Endometrium (tissue), 2 donors: ENCODE data around the gene SRP68.
"Not testable (repeated sequence)": the region's sequence is repeated elsewhere in the genome, so short reads cannot be mapped to it uniquely, and the experiment has no call there.

Experiments used
- FAIRE-seq: peaks from 2 replicates; lab custom pipeline; 2012; peaks lifted over from hg19 to GRCh38; lab: Jason Lieb, UNC
- donor health status: control.
- donor health status: control.

The SRP68 gene

GRCh38 chr17:76076765-76077583 is 4.7 kb upstream of the SRP68 start:
- FAIRE-seq: no peak

GRCh38 chr17:76076146-76076764 is 3.9 kb upstream of the SRP68 start:
- FAIRE-seq: no peak

- FAIRE-seq: no peak
These were observed 3.2 kb upstream of the SRP68 start for GRCh38 chr17:76075364-76076145.

GRCh38 chr17:76074390-76075363 is 2.4 kb upstream of the SRP68 start, which contains the start of gene GALR2:
GALR2 (plus strand) TSS chr17:76074781; CDS start chr17:76074884, 103 bp downstream.
- FAIRE-seq: no peak

DNA sequence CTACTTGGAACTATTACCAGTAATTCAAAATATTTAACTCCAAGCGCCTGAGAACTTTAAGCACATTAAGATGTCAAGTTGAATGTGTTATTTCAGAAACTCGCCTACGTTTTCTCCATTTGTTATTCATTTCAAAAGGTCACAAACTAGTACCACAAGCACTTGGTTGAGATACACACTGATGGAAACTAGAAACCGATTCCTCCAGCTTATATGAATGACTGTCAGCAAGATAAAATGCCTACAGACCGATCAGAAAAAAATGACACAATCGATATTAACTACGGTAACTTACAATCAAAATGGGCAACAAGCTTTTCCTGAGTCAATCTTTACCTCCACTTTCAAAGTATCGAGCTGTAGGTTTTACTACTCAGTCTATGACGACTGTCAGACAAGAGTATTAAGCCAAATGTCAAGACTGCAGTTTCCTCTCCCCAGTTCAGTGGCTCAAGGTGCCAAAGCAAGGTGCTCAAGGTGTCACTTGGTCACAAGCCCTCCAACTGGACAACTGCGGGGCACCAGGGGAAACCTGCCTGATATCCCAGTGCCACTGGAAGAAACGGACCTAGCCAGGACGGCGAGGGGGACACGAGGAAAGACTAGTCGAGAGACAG is 678 bp downstream of the SRP68 start:
- no peak for FAIRE-seq

DNA sequence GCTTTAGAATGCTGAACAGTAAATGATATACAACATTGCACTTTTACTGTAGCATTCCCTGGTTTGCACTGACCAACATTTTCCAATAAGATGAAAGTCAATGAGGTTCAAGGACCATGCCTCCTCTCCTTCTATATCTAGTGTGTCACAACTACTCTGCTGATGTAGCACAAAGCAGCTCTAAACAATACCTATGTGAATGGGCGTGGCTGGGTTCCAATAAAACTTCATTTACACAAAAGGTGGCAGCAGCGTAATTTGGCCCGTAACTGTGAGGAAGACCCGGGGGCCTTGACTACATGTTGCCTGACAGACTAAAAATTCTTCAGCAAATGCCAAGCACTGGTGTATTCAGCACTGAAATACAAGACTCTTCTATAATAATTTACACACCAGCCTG is 6.5 kb downstream of the SRP68 start:
- no peak for FAIRE-seq

DNA sequence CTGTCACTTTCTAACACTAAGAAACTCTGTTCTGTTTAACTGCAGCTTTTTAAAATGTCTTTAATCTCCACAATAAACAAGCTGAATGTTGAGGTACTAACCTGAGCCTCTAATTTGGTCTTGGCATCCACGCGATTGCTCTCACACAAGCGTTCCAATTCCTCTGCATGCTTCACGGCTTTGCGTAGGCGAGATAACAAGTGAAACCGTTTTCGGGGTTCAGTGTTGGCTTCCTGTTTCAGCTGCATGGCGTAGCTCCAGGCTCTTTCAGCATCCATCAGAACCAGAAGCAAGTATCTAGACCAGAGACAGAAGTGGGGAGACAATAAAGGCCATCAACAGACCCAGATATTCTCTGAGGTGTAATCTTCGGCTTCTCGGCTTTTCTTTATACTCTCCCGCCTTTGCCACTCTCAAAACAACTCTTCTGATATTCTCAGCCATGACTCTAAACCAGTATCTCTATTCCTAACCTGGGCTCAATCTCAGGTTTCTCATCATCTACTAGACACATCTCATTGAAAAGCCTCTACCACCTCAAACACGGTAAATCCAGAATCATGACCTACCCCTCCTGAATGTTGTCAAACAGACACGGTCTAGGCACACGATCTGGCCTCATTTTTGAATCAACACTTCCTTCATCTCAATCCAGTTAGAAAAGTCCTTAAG is 8.3 kb downstream of the SRP68 start:
- FAIRE-seq: no peak

DNA sequence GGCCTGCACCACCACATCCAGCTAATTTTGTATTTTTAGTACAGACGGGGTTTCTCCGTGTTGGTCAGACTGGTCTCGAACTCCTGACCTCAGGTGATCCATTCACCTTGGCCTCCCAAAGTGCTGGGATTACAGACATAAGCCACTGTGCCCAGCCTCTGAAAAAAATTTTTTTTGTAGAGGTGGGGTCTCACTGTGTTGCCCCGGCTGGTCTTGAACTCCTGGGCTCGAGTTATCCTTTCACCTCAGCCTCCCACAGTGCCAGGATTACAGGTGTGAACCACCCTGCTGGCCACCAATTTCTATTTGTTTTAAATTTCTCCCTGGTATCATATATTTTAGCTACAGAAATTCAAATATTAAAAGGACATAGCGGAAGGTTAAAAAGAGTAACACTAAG is 14.1 kb downstream of the SRP68 start:
- FAIRE-seq: not testable (repeated sequence)

GRCh38 chr17:76056882-76057281 is 15.4 kb downstream of the SRP68 start:
- no peak for FAIRE-seq

DNA sequence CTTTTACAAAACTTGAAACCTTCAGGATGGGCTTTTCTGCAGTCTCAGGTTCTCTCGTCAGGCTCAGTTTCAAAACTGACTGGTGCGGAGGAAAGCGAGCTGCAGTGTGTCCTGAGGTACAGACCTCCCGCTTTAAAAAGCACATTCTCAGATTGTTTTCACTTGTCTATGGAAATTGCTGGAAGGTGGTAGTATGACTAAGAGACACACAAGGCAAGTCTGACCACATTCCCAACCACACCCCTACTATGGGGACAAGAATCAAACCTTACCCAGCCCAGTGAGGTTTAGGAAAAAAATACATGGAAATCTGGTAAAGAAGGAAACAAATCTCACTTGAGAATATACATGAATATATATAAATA is 18.2 kb downstream of the SRP68 start:
- FAIRE-seq: no peak

GRCh38 chr17:76053246-76054111 is 18.8 kb downstream of the SRP68 start:
- no peak for FAIRE-seq

- FAIRE-seq: no peak
These were observed 20.8 kb downstream of the SRP68 start for GRCh38 chr17:76051561-76051960.

DNA sequence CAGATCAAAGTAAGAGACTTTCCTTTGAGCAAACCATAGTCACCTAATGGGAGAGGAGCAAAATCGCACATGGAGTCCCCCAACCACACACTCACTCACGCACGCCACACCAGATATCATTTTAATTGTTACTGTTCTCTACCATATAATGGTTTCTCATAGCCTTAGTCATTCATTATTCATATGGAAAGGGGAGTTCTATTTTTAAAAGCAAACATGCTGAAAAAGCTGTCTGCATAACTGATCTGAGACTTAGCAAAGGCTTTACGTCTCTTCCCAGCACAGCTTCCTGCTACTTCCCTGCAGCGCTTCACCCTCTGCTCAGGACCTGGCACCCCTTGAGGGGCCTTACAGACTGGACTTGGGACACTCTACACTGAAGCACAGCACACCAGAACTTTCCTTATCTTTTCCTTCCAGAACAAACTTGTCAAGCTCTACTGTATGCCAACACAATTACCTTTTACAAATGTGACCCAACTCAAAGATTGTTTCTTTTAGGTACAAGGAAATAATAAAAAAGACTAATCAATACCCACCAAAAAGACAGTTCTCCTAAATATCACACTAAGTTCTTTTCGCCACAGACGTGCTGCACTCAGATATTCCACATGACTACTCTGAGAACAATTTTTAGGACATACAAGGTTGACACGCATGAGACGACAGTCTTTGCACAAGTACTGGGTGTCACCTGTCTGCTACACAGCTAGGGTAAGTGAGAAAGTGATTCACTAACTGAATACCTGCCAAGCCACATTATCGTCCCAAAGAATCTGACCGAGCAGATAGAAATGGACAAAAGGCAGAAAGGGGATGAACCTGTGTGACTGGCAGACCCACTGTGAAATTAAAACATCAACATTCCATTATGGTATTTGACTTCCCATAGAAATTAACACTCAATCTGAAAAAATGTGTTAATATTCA is 21.5 kb downstream of the SRP68 start:
- no peak for FAIRE-seq

GRCh38 chr17:76049836-76050537 is 22.3 kb downstream of the SRP68 start:
- FAIRE-seq: no peak

DNA sequence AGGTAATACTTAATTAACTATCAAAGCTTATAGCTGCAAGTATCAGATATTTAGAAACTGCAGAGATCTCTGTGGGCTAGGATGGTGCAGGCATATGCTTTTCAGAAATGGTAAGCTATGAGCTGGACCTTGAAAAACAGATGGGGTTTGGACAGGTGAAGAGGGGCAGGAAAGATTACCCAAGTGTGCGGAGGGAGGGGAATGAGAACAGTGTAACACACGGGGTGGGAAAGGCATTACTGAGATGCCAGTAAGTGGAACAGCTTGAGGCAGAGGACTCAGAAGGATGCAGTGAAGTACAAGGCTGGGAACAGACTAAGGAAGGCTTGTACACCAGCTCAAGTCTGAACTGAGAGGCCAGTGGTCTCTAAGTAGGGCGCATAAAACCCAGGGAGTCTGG is 23.1 kb downstream of the SRP68 start:
- no peak for FAIRE-seq

DNA sequence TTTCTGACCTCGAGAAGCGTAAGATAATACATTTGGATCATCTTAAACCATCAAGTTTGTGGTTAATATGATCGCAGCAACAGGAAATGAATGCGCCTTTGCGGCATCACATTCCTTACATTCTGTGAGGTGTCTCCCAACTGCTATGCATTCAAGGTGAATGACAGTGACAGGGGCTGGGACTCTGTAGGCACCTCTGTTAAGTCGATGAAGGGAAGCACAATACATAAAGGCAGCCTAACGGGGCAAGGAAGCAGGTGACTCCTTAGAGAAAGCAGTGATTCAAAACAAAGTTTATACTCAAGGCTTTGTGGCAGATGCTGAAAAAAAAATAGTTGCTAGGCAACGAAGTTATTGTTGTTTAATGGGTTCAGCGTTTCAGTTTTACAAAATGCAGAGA is 23.6 kb downstream of the SRP68 start:
- no peak for FAIRE-seq

DNA sequence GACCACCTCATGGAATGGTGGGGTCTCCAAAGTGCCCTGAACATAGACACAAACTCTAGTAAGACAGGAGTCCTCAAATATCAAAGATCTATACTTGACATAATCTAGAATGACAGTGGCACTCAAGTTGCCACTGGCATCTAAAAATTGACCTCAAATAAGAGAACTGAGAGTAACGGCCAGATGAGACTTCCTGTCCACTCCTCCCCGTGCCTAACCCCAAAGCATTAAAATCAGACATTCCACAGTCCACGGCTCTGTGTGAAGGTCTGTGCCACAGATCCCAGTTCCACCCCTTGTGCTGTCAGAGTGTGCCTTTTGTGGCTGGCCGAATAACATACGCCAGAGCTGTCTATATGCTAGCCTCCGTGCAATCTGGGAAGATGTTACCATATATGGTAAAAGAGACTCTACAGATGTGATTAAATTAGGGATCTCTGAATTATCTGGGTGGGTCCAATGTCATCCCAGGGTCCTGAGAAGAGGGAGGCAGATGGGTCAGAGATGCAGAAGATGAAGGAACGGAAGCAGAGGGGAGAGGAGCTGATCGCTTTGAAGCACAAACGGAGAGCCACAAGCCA is 24.2 kb downstream of the SRP68 start:
- FAIRE-seq: no peak

GRCh38 chr17:76046064-76046463 is 26.3 kb downstream of the SRP68 start:
- no peak for FAIRE-seq
